Kidney epithelial cell (primary cell): Measurements from ENCODE around the gene MUCL1. TPM values are rescaled to one million over a fixed set of nuclear protein-coding genes. Genes with fewer than 3 reads are reported as not detected.
"Not testable (repeated sequence)": the region's sequence is repeated elsewhere in the genome, so short reads cannot be mapped to it uniquely, and the experiment has no call there.

ENCODE experiments used
- DNase-seq: peaks from one replicate; pipeline ENCODE4 v3.0.0-alpha.2; 2010; ENCODE audit warnings: low read depth
- H3K27me3 ChIP-seq: 2 replicates; pipeline ENCODE4 v1.6.0; 2011; ENCODE audit warnings: low read length; ENCODE audit not compliant: control insufficient read depth, insufficient read depth
- H3K36me3 ChIP-seq: 2 replicates; pipeline ENCODE4 v1.5.1; 2011; ENCODE audit warnings: low read length; ENCODE audit not compliant: control insufficient read depth, insufficient read depth
- H3K4me3 ChIP-seq: 2 replicates; pipeline ENCODE4 v1.5.1; 2011; ENCODE audit warnings: low read depth, mild to moderate bottlenecking, control low read depth, low read length
- total RNA-seq: library from RNA; depleted of rRNA; stranded (reverse); fragments of >200 nt; gene quantifications from 2 replicates; pipeline ENCODE4 v1.2.3, GENCODE V29; 2015
- TF ChIP-seq, protein P1 (sequence below): IDR thresholded peaks from 2 replicates; pipeline ENCODE4 v1.5.1; 2011; ENCODE audit warnings: mild to moderate bottlenecking, moderate library complexity, low read length, control low read depth, inconsistent platforms; ENCODE audit not compliant: insufficient read depth, poor library complexity, severe bottlenecking

MUCL1 gene
- total RNA-seq, 1 donor from 2014 or later, result not detected

- no peak for DNase-seq
- Histone ChIP-seq H3K27me3 (no peaks in the 10 kb centered on the region), H3K4me3 (no peak overlapping the region), H3K36me3 (no peaks in the 10 kb centered on the region)
- TF ChIP-seq, protein P1, sequence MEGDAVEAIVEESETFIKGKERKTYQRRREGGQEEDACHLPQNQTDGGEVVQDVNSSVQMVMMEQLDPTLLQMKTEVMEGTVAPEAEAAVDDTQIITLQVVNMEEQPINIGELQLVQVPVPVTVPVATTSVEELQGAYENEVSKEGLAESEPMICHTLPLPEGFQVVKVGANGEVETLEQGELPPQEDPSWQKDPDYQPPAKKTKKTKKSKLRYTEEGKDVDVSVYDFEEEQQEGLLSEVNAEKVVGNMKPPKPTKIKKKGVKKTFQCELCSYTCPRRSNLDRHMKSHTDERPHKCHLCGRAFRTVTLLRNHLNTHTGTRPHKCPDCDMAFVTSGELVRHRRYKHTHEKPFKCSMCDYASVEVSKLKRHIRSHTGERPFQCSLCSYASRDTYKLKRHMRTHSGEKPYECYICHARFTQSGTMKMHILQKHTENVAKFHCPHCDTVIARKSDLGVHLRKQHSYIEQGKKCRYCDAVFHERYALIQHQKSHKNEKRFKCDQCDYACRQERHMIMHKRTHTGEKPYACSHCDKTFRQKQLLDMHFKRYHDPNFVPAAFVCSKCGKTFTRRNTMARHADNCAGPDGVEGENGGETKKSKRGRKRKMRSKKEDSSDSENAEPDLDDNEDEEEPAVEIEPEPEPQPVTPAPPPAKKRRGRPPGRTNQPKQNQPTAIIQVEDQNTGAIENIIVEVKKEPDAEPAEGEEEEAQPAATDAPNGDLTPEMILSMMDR, result no peak
Measured at GRCh38 chr12:54879579-54879978, 25.3 kb downstream of the MUCL1 start.

- no peak for DNase-seq
- TF ChIP-seq, protein P1, result no peak
- Histone ChIP-seq H3K27me3 (no peaks in the 10 kb centered on the region), H3K4me3 (no peak overlapping the region), H3K36me3 (no peaks in the 10 kb centered on the region)
Measured at GRCh38 chr12:54882079-54882478, 27.8 kb downstream of the MUCL1 start.

DNA sequence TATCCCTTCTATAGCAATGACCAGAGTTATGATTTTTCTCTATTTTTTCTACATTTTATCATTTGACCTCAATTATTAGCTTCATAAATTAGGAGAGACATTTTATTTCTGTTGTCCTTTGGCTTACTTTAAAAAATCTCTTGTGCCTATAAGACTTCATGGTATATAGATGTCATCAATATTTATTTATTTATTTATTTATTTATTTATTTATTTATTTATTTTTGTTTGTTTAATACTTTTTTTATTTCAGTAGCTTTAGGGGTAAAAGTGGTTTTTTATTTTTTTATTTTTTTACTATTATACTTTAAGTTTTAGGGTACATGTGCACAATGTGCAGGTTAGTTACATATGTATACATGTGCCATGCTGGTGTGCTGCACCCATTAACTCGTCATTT lies 28.3 kb downstream of the MUCL1 start:
- not testable (repeated sequence) for DNase-seq, H3K27me3 ChIP-seq, H3K4me3 ChIP-seq, H3K36me3 ChIP-seq

- not testable (repeated sequence) for H3K4me3 ChIP-seq, DNase-seq, H3K27me3 ChIP-seq, H3K36me3 ChIP-seq
Measured at GRCh38 chr12:54888428-54888827, 34.1 kb downstream of the MUCL1 start.

- Histone ChIP-seq H3K36me3 (no peaks in the 10 kb centered on the region), H3K27me3 (no peaks in the 10 kb centered on the region), H3K4me3 (no peak overlapping the region)
- TF ChIP-seq, protein P1, result no peak
- no peak for DNase-seq
Measured at GRCh38 chr12:54890339-54890738, 36.0 kb downstream of the MUCL1 start.

GRCh38 chr12:54891717-54892478 lies 37.6 kb downstream of the MUCL1 start:
- no peak for DNase-seq
- Histone ChIP-seq H3K27me3 (no peaks in the 10 kb centered on the region), H3K4me3 (no peak overlapping the region), H3K36me3 (no peaks in the 10 kb centered on the region)
- TF ChIP-seq, protein P1, result no peak

Other genes starting within 250 kb of the MUCL1 start
- not detected in 2 replicates for gene LACRT, start 219.6 kb upstream of the MUCL1 start, total RNA-seq
- not detected in 2 replicates for gene DCD, start 206.2 kb upstream of the MUCL1 start, total RNA-seq
- not detected in 2 replicates for gene TESPA1, start 130.2 kb downstream of the MUCL1 start, total RNA-seq
- not detected in 2 replicates for gene NEUROD4, start 165.5 kb downstream of the MUCL1 start, total RNA-seq